GM18498 (cell line): ENCODE results near the gene FIBCD1.

Source experiments
- ATAC-seq: cut with Tn5 transposase; IDR thresholded peaks from one replicate; pipeline ENCODE4 v1.9.1; 2021; ENCODE audit warnings: mild to moderate bottlenecking, moderate library complexity; ENCODE audit not compliant: unreplicated experiment

Gene FIBCD1

DNA sequence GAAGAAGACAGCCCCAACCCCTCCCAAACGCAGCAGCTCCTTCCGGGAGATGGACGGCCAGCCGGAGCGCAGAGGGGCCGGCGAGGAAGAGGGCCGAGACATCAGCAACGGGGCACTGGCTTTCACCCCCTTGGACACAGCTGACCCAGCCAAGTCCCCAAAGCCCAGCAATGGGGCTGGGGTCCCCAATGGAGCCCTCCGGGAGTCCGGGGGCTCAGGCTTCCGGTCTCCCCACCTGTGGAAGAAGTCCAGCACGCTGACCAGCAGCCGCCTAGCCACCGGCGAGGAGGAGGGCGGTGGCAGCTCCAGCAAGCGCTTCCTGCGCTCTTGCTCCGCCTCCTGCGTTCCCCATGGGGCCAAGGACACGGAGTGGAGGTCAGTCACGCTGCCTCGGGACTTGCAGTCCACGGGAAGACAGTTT, 54.9 kb downstream of the FIBCD1 start:
- no peak for ATAC-seq

DNA sequence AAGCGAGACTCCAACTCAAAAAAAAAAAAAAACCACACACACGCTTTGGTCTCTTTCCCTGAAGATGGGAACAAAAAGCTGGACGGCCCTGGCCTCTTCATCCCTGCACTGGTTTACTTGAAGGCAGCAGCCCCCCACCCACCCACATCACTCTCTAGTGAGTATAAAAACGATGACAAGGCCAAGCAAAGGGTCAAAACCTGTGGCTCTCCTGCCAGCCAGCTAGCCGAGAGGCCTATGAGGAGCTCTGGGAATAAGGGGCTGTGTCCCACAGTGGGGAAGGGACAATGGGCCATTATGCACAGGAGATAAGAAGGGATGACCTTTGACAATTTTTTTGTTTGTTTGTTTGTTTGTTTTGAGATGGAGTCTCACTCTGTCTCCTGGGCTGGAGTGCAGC, 55.6 kb downstream of the FIBCD1 start:
- no peak for ATAC-seq

DNA sequence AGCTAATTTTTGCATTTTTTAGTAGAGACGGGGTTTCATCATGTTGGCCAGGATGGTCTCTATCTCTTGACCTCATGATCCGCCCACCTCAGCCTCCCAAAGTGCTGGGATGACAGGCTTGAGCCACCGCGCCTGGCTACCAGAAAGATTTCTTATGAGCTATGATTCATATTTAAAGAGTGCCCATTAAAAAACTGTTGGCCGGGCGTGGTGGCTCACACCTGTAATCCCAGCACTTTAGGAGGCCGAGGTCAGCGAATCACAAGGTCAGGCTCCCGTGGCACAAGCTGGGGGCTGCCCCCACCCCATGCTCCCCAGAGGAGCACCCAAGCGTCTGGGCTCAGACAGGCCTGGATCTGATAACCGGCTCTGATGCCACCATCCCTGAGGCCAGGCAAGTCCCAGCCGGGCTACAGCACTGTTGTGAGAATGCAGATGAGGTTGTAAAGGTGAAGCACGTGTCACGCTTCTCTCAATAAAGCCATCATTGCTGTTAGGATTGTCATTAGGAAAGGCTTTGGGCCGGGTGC, 56.3 kb downstream of the FIBCD1 start:
- ATAC-seq: no peak

DNA sequence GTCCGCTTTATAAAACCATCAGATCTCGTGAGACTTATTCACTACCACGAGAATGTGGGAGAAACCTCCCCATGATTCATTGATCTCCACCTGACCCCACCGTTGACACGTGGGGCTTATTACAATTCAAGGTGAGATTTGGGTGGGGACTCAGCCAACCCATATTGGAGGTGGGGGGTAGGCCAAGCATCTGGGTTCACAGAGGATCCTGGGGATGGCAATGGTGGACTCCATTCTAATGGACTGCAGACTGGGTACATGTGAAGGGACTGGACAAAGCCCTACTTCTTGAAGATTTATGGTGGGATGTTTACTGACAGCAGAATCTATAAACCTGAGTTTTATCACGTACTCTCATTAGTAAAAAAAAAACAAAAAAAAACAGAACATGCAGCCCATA, 57.5 kb downstream of the FIBCD1 start:
- ATAC-seq: no peak

DNA sequence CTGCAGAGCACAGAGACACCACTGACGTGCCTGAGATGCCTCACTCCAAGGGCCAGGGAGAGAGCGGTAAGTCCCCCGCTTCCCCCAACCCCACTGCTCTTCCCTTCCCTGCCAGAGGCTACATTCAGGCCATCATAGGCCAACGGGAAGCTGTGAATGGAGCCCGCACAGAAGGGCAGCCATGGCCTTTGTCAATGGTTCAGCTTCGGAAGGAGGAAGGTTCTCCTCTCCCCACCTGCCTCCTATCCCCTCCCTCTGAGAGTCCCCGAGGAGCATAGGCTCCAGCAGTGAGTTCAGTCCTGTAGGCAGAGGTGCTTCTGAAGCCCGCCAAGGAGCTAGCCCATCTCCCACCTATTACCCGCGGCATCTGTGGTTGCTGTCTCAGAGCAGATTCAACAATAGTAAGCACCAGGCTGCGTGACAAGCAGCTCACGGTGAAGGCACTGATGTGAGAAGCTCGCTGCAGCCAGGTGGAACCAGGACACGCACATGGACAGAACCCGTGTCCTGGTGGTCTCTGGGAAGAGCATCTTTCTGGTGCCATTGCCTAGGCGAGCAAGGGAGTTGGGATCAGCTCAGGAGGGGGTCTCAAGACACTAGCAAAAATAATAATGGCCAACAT, 58.3 kb downstream of the FIBCD1 start:
- ATAC-seq: no peak

DNA sequence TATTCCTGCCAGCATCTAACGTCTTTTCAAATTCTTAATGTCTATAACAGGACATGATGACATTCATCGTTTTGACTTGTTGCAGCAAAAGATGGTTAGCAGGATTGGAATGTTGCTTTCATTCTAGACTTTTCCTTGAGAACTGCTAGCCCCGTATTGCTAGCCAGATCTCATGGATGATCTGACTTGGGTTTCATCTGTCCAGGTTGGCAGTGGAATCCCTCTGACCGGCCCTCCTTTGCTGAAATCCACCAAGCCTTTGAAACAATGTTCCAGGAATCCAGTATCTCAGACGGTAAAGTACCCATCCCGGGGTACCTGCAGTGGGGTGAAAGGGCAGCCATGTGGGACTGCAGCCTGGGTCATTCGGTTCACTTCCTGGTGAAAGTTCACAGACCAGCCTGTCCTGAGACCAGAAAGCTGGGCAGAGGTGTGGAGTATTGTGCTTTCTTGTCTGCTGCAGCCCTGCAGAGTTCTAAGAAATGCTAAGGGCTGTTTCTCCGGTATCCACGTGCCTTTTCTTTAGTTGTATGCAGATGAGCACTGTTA, 59.1 kb downstream of the FIBCD1 start:
- no peak for ATAC-seq

DNA sequence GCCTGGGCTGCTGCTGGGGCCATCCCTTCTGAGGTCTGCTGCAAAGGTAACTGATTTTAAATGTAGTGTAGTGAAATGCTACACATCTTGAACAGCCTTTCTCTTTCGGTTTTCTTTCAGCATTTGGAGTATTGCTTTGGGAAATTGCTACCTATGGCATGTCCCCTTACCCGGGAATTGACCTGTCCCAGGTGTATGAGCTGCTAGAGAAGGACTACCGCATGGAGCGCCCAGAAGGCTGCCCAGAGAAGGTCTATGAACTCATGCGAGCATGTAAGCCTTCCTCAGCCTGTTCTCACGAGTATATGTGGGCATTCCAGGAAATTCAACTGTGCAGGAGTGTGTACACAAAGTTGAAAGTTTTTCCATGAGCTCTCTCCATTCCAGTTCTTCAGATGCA, 60.8 kb downstream of the FIBCD1 start:
- no peak for ATAC-seq

DNA sequence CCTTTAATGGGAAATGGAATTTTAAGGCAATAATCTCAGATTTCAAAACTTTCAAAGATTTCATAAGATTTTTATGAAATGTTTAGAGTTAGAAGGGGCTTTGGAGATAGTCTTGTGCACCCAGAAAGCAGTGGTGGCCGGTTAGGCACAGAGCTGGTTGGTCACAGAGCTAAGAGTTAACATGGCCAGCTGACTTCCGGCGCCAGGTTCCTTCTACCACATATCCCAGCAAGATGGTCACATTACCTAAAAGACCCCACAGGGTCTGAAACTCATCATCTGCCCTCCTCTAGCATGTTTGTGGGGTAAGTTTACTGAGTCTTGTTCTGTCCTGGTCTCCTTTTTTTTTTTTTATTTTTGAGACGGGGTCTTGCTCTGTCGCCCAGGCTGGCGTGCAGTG, 61.7 kb downstream of the FIBCD1 start:
- no peak for ATAC-seq

DNA sequence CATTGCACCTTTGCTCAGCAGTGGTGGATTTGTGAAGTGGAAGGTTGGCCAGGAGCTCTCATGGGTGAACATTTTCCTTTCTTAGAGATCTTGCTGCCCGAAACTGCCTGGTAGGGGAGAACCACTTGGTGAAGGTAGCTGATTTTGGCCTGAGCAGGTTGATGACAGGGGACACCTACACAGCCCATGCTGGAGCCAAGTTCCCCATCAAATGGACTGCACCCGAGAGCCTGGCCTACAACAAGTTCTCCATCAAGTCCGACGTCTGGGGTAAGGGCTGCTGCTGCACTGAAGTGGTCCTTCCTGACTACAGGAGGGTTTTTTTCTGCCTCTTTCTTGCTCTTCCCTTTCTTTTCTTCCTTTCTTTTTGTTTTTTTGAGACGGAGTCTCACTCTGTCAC, 64.3 kb downstream of the FIBCD1 start:
- no peak for ATAC-seq

DNA sequence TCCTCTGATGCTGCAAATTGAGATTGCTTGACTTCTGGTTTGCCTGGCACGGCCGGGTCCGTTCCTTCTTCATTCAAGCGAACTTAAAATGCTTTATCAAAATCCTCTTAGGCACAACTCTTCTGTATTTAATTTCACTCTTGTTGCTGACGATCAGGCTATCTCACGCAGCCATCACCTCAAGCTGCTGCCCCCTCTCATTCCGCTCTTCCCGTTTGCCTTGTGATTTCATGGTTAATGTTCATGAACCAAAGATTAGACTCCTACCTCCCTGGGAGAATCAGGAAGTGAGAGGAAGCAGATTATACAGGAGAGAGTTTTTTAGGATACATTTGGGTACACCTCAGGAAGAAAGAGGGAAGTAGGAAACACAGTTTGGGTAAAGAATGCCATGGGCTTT, 65.1 kb downstream of the FIBCD1 start:
- ATAC-seq: no peak

DNA sequence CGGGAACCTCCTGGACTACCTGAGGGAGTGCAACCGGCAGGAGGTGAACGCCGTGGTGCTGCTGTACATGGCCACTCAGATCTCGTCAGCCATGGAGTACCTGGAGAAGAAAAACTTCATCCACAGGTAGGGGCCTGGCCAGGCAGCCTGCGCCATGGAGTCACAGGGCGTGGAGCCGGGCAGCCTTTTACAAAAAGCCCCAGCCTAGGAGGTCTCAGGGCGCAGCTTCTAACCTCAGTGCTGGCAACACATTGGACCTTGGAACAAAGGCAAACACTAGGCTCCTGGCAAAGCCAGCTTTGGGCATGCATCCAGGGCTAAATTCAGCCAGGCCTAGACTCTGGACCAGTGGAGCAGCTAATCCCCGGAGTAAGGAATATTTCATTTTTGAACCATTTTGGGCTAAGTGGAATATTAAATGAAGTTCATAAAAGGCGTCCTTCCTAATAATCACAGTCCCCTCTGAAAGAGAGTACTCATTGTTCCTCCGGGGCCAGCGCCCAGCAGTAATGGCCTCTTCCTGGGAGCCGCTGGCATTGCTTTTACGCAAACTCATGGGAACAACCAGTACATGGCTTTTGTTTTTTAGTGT, 66.0 kb downstream of the FIBCD1 start:
- no peak for ATAC-seq

DNA sequence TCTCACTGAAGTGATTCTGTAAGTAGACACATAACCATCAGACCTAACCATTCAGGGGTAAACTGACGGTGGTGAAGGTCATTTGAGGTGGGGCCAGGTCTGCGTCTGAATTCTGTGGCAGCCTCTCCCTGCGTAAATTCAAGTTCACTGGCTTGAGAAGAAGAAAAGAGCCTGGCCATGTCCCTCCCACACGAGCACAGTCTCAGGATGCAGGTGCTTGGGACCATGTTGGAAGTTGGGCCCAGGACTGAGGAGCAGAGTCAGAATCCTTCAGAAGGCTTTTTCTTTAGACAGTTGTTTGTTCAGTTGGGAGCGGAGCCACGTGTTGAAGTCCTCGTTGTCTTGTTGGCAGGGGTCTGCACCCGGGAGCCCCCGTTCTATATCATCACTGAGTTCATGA, 66.5 kb downstream of the FIBCD1 start:
- ATAC-seq: no peak

DNA sequence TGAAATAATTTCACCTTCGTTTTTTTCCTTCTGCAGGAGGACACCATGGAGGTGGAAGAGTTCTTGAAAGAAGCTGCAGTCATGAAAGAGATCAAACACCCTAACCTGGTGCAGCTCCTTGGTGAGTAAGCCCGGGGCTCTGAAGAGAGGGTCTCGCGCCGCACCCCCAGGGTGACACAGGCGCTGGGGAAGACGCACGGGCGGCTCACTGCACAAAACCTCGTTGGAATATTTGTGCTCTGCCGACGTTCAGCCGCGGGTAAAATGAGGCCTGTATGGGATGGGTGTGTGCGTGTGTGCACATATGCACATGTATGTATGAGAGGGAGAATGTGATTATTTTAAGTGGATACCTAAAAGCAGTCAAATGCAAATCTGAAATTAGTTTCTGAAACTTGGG, 67.0 kb downstream of the FIBCD1 start:
- no peak for ATAC-seq

DNA sequence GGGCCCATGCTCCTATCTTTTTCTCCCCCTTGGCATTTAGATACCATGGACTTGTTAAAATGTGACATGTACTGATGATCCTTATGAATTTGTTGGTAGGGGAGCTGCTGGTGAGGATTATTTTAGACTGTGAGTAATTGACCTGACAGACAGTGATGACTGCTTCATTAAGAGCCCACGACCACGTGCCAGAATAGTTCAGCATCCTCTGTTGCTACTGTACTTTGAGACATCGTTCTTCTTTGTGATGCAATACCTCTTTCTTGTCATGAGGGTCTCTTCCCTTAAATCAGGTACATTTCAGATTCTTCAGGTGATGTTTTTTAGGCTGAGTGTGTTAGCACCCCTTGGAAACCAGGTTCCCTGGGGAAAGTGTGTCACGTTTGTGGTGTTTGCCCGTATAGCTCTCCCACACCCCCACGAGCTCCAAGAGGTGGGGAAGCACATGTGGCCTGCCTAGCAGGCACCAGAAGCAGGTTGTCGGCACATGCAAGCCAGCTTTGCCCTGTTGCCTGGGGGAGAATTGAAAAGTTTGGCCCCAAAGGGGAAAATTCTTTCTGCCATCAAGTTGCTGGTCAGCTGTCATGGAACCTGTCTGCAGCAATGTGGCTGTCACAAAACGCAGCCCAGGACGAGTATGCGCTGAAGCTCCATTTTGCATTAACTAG, 67.5 kb downstream of the FIBCD1 start:
- no peak for ATAC-seq

DNA sequence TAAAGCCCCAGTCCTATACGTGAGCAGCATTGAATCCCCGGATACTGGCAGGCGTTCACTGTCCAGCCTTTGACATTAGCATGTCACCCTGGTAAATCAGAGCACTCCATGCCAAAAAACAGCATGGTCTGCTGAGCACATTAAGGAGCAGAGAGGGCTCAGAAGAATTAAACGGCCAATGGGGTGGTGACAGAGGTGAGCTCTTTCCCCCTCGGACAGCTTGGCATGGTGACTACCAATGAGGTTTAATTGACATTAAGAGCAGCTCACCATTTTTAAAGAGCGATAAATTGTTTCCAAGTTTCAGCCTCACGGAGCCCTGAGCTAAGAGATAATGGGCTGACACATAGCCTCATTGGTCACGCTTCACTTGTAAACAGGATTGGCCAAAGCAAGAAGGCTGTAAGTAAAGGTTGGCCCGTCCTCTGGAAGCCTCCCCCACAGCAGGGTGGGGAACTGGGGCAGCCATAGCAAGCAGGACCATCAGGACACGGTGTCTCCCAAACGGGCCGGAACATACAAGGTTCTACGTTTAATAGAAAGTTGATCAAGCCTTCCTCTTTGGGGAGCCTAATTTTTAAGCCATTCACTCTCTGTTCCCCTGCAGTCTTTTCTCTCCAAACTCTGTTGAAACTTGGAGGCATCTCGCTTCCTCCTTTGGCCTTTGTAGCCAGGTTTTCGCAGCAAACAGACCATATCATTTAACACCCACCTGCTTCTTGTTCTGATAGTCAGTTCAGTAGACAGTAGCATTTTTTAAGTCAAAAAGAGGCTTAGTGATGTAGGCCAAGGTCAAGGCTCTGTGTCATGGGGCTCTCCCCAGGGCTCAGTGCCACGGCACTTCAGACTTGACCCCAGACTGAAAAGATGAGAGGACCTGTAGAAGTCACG, 68.3 kb downstream of the FIBCD1 start:
- ATAC-seq: no peak

DNA sequence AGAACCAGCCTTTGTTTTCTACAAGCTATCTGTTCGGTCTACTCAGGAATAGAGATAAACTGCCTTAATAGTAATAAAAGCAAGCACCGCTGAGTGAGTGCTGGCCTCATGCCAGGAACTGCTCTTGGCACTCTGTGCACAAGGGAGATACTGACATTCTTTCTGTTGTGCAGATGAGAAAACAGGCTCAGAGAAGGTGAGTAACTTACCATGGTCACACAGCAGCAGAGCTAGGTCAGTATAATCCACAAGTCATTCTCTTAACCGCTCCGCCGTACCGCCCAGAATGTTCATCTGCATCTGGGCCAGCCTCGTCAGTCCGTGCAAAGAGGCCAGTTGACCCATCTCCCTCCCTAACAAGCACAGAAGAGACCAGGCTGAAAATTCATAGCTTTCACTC, 69.8 kb downstream of the FIBCD1 start:
- ATAC-seq: no peak

DNA sequence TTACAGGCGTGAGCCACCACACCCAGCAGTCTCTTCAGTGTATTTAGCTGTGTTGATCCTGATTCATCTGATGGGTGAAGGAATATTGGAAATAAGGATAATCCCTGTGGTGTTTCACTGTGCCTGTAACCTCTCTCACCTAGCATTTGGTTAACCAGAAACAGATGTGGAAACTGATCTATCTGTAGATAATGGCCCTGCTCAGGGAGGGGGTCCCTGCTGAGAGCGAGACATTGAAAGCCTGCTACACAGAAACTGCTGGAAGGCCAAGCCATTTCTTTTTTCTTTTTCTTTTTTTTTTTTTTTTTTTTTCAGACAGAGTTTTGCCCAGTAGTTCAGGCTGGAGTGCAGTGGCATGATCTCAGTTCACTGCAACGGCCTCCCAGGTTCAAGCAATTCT, 70.8 kb downstream of the FIBCD1 start:
- ATAC-seq: no peak

DNA sequence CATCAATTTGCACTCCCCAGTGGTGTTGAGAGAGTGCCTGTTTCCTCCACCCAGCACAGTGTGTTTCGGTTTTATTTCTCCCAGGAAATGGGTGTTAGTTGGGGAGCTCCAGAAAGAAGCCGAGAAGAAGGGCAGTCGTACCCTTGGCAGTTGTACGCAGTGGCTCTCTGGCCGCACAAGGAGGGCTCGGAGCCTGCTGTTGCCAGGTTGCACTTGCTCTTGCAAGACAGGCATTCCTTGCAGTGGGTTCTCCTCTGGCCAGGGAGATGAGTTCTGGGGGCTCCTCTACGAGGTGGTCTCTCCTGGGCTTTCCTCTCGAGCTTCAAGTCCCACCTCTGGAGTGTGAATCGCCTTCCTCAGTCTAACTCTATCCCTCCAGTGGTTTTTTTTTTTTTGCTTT, 71.5 kb downstream of the FIBCD1 start:
- no peak for ATAC-seq

DNA sequence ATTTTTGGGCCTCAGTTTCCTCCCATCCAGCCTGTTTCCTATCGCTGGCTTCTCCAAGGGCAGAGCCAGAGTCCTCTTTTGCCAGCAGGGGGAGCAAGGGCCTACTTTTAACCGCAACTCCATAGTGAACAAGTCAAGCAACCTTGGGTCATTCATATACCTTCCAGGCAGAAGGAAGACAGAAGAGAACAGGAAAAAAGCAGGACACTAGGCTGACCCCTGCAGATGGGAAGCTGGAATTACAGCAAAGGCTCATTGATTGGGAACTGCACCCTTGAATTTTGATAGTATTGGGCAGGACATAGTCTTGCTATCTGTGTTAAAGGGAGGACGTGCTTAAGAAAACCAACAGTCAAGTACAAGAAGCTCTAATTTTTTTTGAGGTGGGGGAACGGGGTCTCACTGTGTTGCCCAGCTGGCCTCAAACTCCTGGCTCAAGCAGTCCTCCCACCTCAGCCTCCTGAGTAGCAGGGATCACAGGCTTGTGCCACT, 72.5 kb downstream of the FIBCD1 start:
- ATAC-seq: no peak

DNA sequence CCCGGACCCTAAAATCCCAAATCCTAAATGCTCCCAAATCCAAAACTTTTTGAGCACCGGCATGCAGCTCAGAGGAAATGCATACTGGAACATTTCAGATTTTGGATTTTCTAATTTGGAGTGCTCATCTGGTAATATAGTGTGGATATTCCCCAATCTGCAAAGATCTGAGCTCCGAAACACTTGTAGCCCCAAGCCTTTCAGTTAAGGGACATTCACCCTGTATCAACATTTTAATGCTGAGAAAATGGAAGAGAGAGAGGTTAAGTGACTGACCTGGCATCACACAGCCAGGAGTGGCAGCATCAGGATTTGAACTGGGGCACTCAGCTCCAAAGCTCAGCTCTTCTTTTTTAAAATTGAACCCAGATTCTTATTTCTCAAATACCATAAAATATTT, 73.1 kb downstream of the FIBCD1 start:
- ATAC-seq: no peak

DNA sequence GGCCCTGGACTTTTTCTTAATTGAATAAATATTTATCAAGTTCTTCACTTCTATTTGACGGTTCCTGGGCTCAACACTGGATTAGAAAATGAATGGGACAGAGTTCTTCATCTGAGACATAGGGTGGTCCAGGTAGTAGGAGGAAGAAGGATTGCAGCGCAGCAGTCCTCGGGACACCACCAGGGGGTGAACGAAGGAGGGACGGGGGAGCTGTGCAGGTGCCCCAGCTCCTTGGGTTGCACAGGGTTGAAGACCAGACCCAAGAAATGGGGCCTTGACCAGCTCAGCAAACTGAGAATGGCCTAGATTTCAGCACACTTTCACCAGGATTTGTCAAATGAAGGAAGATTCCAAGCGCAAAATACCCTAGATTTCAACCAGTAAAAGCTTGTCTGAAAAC, 74.5 kb downstream of the FIBCD1 start:
- ATAC-seq: no peak
